Esophagus (tissue), 2 donors: ENCODE data around the gene UBE2H. TPM values are rescaled to one million over a fixed set of nuclear protein-coding genes. Genes with fewer than 3 reads are reported as not detected.
"Not testable (repeated sequence)": the region's sequence is repeated elsewhere in the genome, so short reads cannot be mapped to it uniquely, and the experiment has no call there.

ENCODE experiments used
- H3K27ac ChIP-seq, 2 donors: one replicate each; pipeline ENCODE4 v1.5.1; 2013; ENCODE audit warnings: low read depth in 2 of 2, mild to moderate bottlenecking in 2 of 2, inconsistent platforms in 1 of 2, low read length in 1 of 2, moderate library complexity in 1 of 2
- H3K27me3 ChIP-seq, 2 donors: one replicate each; pipeline ENCODE4 v1.6.1; 2013; ENCODE audit warnings: low read length in 2 of 2, control low read depth in 1 of 2, mild to moderate bottlenecking in 1 of 2; ENCODE audit not compliant: insufficient read depth in 2 of 2, control insufficient read depth in 1 of 2
- H3K36me3 ChIP-seq, 2 donors: one replicate each; pipeline ENCODE4 v1.6.1; 2013; ENCODE audit warnings: low read length in 1 of 2; ENCODE audit not compliant: control insufficient read depth in 2 of 2, insufficient read depth in 2 of 2
- H3K4me1 ChIP-seq, 2 donors: one replicate each; pipeline ENCODE4 v1.6.1; 2013; ENCODE audit warnings: low read length in 1 of 2; ENCODE audit not compliant: control insufficient read depth in 2 of 2, insufficient read depth in 2 of 2
- H3K4me3 ChIP-seq, 2 donors: one replicate each; pipeline ENCODE4 v1.5.1; 2013; ENCODE audit warnings: low read length in 2 of 2, mild to moderate bottlenecking in 2 of 2, low read depth in 1 of 2, moderate library complexity in 1 of 2
- H3K9me3 ChIP-seq, 2 donors: one replicate each; pipeline ENCODE4 v1.6.1; 2013; ENCODE audit warnings: mild to moderate bottlenecking in 2 of 2, low read depth in 1 of 2, low read length in 1 of 2, moderate library complexity in 1 of 2; ENCODE audit not compliant: control insufficient read depth in 2 of 2, insufficient read depth in 1 of 2
- WGBS, 2 donors: extraction: QIAGEN DNeasy Blood & Tissue Kit; methylation state at CpG; one replicate each; pipeline ENCODE4 v1.1.7; 2013; 5-methylcytosine and 5-hydroxymethylcytosine counted together
- polyA plus RNA-seq, 2 donors: library from polyadenylated mRNA; stranded (reverse); fragments of 200-250 nt; gene quantifications; one replicate each; pipeline ENCODE4 v1.2.3, GENCODE V29; 2013
- donor health status: healthy with polysubstance abuse.
- donor health status: Bipolar disorder and iron deficiency.

Gene UBE2H
- polyA plus RNA-seq, 2 donors = 31.1 to 51.1 TPM

DNA sequence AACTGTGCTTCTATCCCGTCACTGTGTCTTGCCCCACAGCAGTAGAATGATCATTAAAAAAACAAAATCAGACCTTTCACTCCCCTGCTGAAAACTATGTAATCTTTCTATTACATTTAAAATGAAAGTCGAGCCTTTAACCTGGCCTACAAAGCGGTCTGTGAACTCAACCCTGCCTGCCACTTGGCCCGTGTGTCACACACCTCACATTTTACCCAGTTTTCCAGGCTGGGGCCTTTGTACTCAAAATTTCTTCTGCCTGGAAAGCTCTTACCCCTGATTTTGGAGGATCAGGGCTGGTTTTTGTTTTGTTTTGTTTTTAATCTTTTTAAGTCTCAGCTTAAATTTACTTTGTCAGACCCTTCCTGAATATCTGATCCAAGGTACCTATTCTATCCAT, 82.1 kb downstream of the UBE2H start:
- H3K4me3 ChIP-seq = no peak overlapping the region
- H3K4me1 ChIP-seq = peaks cover 0 to 4% of the 10 kb centered on the region in 2 donors
- no peak overlapping the region for H3K27ac ChIP-seq
- peaks cover 0 to 7% of the 10 kb centered on the region in 2 donors for H3K36me3 ChIP-seq
- H3K9me3 ChIP-seq = no peaks in the 10 kb centered on the region
- WGBS, 2 donors = 84 to 93% methylated on average over 4 of the region's 4 CpGs
- H3K27me3 ChIP-seq = no peaks in the 10 kb centered on the region

DNA sequence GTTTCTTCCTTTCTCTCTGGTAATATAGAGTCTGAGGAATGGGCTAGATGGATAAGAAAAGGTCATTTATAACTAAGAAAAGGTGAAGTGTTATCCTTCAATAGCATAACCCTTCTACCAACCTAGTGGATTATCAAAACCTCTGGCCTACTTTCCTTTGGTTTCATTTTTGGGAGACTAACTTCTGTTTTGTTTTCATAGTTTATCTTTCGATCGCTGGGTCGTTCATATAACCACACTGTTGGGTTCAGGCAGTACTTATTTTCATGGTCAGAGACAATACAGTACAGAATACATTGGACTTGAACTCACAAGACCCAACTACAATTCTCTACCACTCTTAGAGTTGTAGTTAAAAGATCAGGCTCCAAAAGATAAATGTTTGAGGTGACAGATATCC, 86.5 kb downstream of the UBE2H start:
- H3K27ac ChIP-seq = peak overlapping the region in 1 of 2 donors; percentile 11
- 49 to 72% methylated on average over 3 of the region's 3 CpGs for WGBS, 2 donors
- peaks cover 0 to 7% of the 10 kb centered on the region in 2 donors for H3K4me1 ChIP-seq
- no peaks in the 10 kb centered on the region for H3K9me3 ChIP-seq
- peaks cover 0 to 4% of the 10 kb centered on the region in 2 donors for H3K36me3 ChIP-seq
- H3K4me3 ChIP-seq = no peak overlapping the region
- no peaks in the 10 kb centered on the region for H3K27me3 ChIP-seq

DNA sequence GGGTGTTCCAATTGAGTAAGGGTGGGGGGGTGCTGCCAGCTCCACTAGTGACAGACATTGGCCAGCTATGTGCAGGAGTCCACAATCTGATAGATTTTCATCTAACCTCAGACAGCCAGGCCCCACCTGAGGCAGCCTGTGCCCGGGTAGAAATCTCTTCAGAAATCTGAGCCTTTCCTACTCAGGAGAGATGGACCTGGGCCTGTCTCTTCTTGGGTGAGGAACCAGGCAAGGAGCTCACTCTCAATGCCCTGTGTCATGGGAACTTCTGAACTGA, 86.9 kb downstream of the UBE2H start:
- Histone ChIP-seq H3K27ac (peak overlapping the region in 1 of 2 donors; percentile 11), H3K4me1 (peaks cover 0 to 7% of the 10 kb centered on the region in 2 donors), H3K9me3 (no peaks in the 10 kb centered on the region), H3K27me3 (no peaks in the 10 kb centered on the region), H3K4me3 (no peak overlapping the region), H3K36me3 (peaks cover 0 to 4% of the 10 kb centered on the region in 2 donors)
- 53 to 85% methylated on average over 1 of the region's 1 CpG for WGBS, 2 donors

DNA sequence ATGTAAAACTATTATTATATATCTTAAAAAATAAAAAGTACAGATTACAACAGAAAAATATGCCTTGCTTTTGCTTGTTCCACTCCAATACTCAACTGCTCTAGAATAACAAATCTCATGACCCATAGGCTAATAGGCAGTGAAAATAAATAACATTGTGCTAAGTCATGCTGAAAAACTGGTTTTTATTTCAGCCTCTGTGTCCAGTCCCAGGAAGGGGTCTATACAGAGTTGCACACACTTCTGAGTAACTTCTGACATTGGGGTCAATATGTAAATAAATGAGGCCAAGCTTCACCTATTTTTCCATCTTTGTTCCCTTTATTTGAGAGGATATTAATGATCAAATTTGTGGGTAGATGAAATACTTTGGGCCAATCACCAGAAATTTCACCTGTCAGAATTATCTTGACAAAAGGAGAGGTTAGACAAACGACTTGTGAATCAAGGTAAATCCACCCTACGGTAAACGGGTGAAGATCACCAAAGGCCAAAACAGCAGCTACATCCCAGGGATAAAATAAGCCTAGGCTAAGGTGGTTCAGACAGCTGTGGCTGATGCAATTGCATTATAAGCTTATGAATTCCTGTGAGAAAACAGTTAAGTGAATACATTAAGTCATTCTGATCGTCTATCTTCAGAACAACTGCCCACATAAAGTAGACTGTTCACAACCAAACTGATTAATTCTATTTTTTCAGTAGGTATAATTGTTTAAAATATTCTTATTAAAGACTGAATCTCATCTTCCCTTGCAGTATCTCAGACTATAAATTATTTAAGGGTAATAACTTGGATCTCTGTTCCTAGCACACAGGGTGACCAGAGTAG, 87.5 kb downstream of the UBE2H start:
- Histone ChIP-seq H3K27ac (peak overlapping the region in 1 of 2 donors; percentile 13), H3K4me1 (peaks cover 0 to 7% of the 10 kb centered on the region in 2 donors)
- 47 to 52% methylated on average over 4 of the region's 4 CpGs for WGBS, 2 donors

DNA sequence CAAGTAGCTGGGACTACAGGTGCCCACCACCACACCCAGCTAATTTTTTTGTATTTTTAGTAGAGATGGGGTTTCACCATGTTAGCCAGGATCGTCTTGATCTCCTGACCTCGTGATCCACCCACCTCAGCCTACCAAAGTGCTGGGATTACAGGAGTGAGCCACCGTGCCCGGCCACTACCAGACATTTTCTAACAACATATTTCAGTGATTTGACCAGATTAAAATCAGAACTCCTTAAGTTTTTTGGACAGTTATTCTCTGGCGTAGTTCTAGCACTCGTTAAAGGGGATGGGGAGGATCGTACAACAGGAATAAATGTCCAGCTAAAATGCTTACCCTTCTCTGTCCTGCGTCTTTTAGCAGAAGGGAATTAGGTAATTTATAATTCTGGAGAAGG, 88.1 kb downstream of the UBE2H start:
- H3K4me1 ChIP-seq, H3K36me3 ChIP-seq, H3K27me3 ChIP-seq, H3K9me3 ChIP-seq, H3K4me3 ChIP-seq: not testable (repeated sequence)
- peak overlapping the region in 1 of 2 donors; percentile 3 for H3K27ac ChIP-seq
- WGBS, 2 donors = 88 to 89% methylated on average over 8 of the region's 8 CpGs

More for the DNA sequence above, 87.5 kb downstream of the UBE2H start:
- Histone ChIP-seq H3K36me3 (peaks cover 0 to 2% of the 10 kb centered on the region in 2 donors), H3K27me3 (no peaks in the 10 kb centered on the region), H3K9me3 (no peaks in the 10 kb centered on the region), H3K4me3 (no peak overlapping the region)

DNA sequence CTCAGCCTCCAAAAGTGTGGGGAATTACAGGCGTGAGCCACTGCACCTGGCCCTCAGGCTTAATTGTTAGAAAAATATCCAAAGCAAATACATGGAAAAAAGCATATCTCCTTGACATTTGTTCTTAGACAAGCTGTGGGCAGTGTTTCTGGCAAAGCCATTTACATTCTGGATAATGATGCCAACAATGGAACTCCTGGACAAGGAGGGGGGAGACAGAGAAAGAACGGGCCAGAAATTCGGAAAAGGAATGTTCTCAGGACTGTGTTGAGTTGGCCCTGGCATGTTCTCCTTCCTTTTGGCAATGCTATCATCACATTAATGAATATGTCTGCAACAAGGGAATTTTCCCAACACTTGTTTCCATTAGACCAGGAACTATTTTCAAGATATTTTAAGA, 88.7 kb downstream of the UBE2H start:
- 33 to 34% methylated on average over 3 of the region's 3 CpGs for WGBS, 2 donors
- Histone ChIP-seq H3K27me3 (no peaks in the 10 kb centered on the region), H3K4me3 (no peak overlapping the region), H3K4me1 (peaks cover 0 to 7% of the 10 kb centered on the region in 2 donors), H3K36me3 (no peaks in the 10 kb centered on the region), H3K27ac (peak overlapping the region; percentile 33 to 47), H3K9me3 (no peaks in the 10 kb centered on the region)

DNA sequence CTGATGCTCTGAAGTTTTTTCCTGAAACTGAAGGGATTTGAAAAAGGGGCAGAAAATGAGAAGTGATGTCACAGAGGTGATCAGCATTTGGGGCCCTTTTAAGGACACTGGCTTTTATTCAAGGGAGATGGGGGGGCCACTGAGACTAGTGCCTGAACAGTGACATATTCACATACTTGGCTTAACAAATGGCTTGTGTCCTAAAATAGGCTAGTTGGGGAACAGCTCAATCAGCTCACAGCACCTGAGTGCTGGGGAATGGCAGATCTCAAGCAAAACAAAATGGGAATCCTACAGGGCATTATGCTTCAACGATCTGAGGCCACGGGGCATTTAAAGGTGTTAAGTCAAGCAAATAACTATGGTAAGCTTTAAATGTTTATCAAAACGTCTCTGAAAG, 90.1 kb downstream of the UBE2H start:
- peak overlapping the region in 1 of 2 donors; percentile 19 for H3K27ac ChIP-seq
- no peak overlapping the region for H3K4me3 ChIP-seq
- H3K4me1 ChIP-seq = peaks cover 0 to 7% of the 10 kb centered on the region in 2 donors
- no peaks in the 10 kb centered on the region for H3K9me3 ChIP-seq
- no peaks in the 10 kb centered on the region for H3K27me3 ChIP-seq
- H3K36me3 ChIP-seq = no peaks in the 10 kb centered on the region
- WGBS, 2 donors = 28 to 32% methylated on average over 3 of the region's 3 CpGs

DNA sequence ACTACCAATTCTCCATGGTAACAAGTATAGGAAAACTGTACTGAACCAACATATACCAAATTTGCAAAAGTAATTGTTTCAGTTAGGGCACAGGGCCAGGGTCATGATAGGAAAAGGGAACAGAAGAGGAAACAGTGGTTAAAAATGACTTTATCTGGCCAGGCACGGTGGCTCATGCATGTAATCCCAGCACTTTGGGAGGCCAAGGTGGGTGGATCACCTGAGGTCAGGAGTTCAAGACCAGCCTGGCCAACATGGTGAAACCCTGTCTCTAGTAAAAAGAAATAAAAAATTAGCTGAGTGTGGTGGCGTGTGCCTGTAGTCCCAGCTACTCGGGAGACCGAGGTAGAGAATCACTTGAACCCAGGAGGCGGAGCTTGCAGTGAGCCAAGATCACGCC, 92.0 kb downstream of the UBE2H start:
- not testable (repeated sequence) for H3K27me3 ChIP-seq, H3K4me1 ChIP-seq, H3K36me3 ChIP-seq, H3K9me3 ChIP-seq, H3K4me3 ChIP-seq, H3K27ac ChIP-seq
- 73 to 80% methylated on average over 6 of the region's 6 CpGs for WGBS, 2 donors

DNA sequence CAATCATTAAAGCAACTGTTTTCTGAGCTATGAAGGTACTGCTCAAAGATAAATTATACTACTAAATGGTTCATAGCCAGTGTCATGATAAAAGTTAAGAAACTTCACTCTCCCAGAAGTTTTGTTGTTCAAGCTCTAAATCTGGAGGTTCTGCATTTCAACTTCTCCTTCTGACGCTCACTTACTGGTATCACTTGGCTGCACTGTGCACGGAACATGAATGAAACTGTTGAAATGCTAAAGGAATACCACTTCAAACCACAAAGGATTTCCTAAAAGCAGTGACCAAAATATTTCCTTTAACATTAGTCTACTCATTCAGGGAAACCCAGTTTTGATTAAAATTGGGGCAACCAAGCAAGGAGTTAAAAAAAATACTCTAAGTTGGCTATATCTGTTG, 93.6 kb downstream of the UBE2H start:
- Histone ChIP-seq H3K4me3 (no peak overlapping the region), H3K27me3 (no peaks in the 10 kb centered on the region), H3K27ac (peak overlapping the region in 1 of 2 donors; percentile 21), H3K36me3 (peaks cover 2% of the 10 kb centered on the region in 2 donors), H3K4me1 (peaks cover 0 to 3% of the 10 kb centered on the region in 2 donors), H3K9me3 (no peaks in the 10 kb centered on the region)
- 50% methylated on average over 2 of the region's 2 CpGs for WGBS, 2 donors

DNA sequence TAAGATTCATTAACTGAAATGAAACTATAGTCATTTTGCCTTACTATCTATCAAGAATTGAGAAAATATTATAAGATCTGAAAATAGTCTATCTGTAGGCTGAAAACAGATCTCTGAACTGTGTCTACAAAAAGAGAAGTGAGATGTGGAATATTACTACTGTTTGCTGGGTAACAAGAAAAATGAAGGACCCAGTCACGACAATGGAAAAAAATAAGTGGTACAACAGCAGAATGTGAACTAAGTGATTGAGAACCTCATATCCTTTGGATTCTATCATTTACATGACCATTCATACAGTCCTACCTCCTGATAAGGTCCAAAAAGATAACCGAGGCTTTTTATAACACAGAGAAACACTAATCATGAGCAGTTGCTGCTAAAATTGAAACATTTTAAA, 94.3 kb downstream of the UBE2H start:
- Histone ChIP-seq H3K4me1 (peaks cover 0 to 3% of the 10 kb centered on the region in 2 donors), H3K27ac (no peak overlapping the region)
- 39 to 63% methylated on average over 2 of the region's 2 CpGs for WGBS, 2 donors

More for the DNA sequence above, 94.3 kb downstream of the UBE2H start:
- H3K36me3 ChIP-seq = peaks cover 2% of the 10 kb centered on the region in 2 donors
- H3K4me3 ChIP-seq = no peak overlapping the region
- no peaks in the 10 kb centered on the region for H3K9me3 ChIP-seq
- H3K27me3 ChIP-seq = no peaks in the 10 kb centered on the region
